Measurements from ENCODE around the gene CFAP20. TPM values are rescaled to one million over a fixed set of nuclear protein-coding genes. Genes with fewer than 3 reads are reported as not detected.
"Not testable (repeated sequence)": the region's sequence is repeated elsewhere in the genome, so short reads cannot be mapped to it uniquely, and the experiment has no call there.

The CFAP20 gene
- total RNA-seq, 1 experiment from 2014 or later, result 81.6 TPM

GRCh38 chr16:58082381-58082780 is 46.8 kb downstream of the CFAP20 start:
- no peak for DNase-seq (ENCODE audit: low spot score)
- BruUV-seq (replicated peaks), result no TSS peak
- Histone ChIP-seq H3K36me3 (ENCODE audit: insufficient read depth, low read length, poor library complexity, severe bottlenecking) (no peaks in the 10 kb centered on the region), H3K27me3 (replicated peaks; ENCODE audit: insufficient read depth, low read depth, low read length, poor library complexity) (no peaks in the 10 kb centered on the region), H3K4me1 (ENCODE audit: insufficient read depth, low read length, poor library complexity, severe bottlenecking) (no peaks in the 10 kb centered on the region), H3K27ac (ENCODE audit: low read depth, low read length, poor library complexity, severe bottlenecking) (no peak overlapping the region), H3K4me3 (ENCODE audit: low read depth, low read length, poor library complexity, severe bottlenecking) (no peak overlapping the region), H3K9me3 (ENCODE audit: low read depth, low read length, poor library complexity, severe bottlenecking) (no peaks in the 10 kb centered on the region)
- CTCF ChIA-PET, result no interaction called here
- POLR2A ChIA-PET (ENCODE audit: low non-redundant PET), result no interaction called here
- TF ChIP-seq, protein P1, sequence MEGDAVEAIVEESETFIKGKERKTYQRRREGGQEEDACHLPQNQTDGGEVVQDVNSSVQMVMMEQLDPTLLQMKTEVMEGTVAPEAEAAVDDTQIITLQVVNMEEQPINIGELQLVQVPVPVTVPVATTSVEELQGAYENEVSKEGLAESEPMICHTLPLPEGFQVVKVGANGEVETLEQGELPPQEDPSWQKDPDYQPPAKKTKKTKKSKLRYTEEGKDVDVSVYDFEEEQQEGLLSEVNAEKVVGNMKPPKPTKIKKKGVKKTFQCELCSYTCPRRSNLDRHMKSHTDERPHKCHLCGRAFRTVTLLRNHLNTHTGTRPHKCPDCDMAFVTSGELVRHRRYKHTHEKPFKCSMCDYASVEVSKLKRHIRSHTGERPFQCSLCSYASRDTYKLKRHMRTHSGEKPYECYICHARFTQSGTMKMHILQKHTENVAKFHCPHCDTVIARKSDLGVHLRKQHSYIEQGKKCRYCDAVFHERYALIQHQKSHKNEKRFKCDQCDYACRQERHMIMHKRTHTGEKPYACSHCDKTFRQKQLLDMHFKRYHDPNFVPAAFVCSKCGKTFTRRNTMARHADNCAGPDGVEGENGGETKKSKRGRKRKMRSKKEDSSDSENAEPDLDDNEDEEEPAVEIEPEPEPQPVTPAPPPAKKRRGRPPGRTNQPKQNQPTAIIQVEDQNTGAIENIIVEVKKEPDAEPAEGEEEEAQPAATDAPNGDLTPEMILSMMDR (conservative IDR thresholded peaks at IDR 0.05; ENCODE audit: low read depth, low read length), result no peak
- TF ChIP-seq EZH2 (IDR thresholded peaks at IDR 0.05; ENCODE audit: borderline replicate concordance, low read depth, low read length, poor library complexity, severe bottlenecking), result no peak
- intact Hi-C loops (cut with micrococcal nuclease; ENCODE audit: unreplicated experiment), result no loop called here

DNA sequence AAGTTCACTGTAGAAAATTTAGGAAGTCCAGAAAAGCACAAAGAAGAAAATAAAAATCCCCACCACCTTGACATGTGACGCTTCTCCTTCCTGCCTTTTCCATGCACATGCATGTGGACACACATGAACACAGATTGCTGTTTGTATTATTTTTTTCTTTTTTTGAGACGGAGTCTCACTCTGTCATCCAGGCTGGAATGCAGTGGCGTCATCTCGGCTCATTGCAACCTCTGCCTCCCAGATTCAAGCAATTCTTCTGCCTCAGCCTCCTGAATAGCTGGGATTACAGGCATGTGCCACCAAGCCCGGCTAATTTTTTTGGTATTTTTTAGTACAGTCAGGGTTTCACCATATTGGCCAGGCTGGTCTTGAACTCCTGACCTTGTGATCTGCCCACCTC is 48.5 kb downstream of the CFAP20 start:
- POLR2A ChIA-PET (ENCODE audit: low non-redundant PET); H3K4me3 ChIP-seq (ENCODE audit: low read depth, low read length, poor library complexity, severe bottlenecking); H3K27me3 ChIP-seq (replicated peaks; ENCODE audit: insufficient read depth, low read depth, low read length, poor library complexity); H3K4me1 ChIP-seq (ENCODE audit: insufficient read depth, low read length, poor library complexity, severe bottlenecking); H3K27ac ChIP-seq (ENCODE audit: low read depth, low read length, poor library complexity, severe bottlenecking); H3K9me3 ChIP-seq (ENCODE audit: low read depth, low read length, poor library complexity, severe bottlenecking); CTCF ChIA-PET; intact Hi-C loops (cut with micrococcal nuclease; ENCODE audit: unreplicated experiment); BruUV-seq (replicated peaks); H3K36me3 ChIP-seq (ENCODE audit: insufficient read depth, low read length, poor library complexity, severe bottlenecking); DNase-seq (ENCODE audit: low spot score): not testable (repeated sequence)

- CTCF ChIA-PET, result no interaction called here
- Histone ChIP-seq H3K4me3 (ENCODE audit: low read depth, low read length, poor library complexity, severe bottlenecking) (no peak overlapping the region), H3K36me3 (ENCODE audit: insufficient read depth, low read length, poor library complexity, severe bottlenecking) (no peaks in the 10 kb centered on the region), H3K27ac (ENCODE audit: low read depth, low read length, poor library complexity, severe bottlenecking) (no peak overlapping the region), H3K27me3 (replicated peaks; ENCODE audit: insufficient read depth, low read depth, low read length, poor library complexity) (no peaks in the 10 kb centered on the region), H3K9me3 (ENCODE audit: low read depth, low read length, poor library complexity, severe bottlenecking) (no peaks in the 10 kb centered on the region), H3K4me1 (ENCODE audit: insufficient read depth, low read length, poor library complexity, severe bottlenecking) (no peaks in the 10 kb centered on the region)
- no TSS peak for BruUV-seq (replicated peaks)
- DNase-seq (ENCODE audit: low spot score), result no peak
- POLR2A ChIA-PET (ENCODE audit: low non-redundant PET), result no interaction called here
- TF ChIP-seq, protein P1 (conservative IDR thresholded peaks at IDR 0.05; ENCODE audit: low read depth, low read length), result no peak
- no peak for TF ChIP-seq EZH2 (IDR thresholded peaks at IDR 0.05; ENCODE audit: borderline replicate concordance, low read depth, low read length, poor library complexity, severe bottlenecking)
- intact Hi-C loops (cut with micrococcal nuclease; ENCODE audit: unreplicated experiment), result no loop called here
Observed at GRCh38 chr16:58077796-58078195, 51.4 kb downstream of the CFAP20 start.

DNA sequence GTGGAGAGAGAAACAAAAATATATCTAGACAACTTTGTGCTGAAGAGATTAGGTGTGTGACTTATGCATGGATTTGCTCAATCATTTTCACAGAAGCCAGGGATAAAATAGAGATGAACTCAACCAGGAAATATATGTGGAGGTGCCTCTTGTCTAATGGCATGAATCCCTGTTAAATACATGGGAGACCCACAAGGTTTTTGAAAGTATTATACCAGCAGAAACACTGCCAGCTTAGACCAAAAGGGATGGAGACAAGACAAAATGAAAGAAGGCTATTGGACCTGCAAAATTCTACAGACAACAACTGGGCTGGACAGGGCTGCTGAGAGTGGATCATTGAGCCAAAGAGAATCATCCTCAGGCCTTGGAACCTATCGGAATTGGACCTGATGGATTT is 52.7 kb downstream of the CFAP20 start:
- intact Hi-C loops (cut with micrococcal nuclease; ENCODE audit: unreplicated experiment), result no loop called here
- no peak for DNase-seq (ENCODE audit: low spot score)
- Histone ChIP-seq H3K36me3 (ENCODE audit: insufficient read depth, low read length, poor library complexity, severe bottlenecking) (no peaks in the 10 kb centered on the region), H3K27ac (ENCODE audit: low read depth, low read length, poor library complexity, severe bottlenecking) (no peak overlapping the region), H3K4me1 (ENCODE audit: insufficient read depth, low read length, poor library complexity, severe bottlenecking) (no peaks in the 10 kb centered on the region), H3K4me3 (ENCODE audit: low read depth, low read length, poor library complexity, severe bottlenecking) (no peak overlapping the region), H3K9me3 (ENCODE audit: low read depth, low read length, poor library complexity, severe bottlenecking) (no peaks in the 10 kb centered on the region), H3K27me3 (replicated peaks; ENCODE audit: insufficient read depth, low read depth, low read length, poor library complexity) (no peaks in the 10 kb centered on the region)
- ChIA-PET CTCF (no interaction called here), POLR2A (ENCODE audit: low non-redundant PET) (no interaction called here)
- no peak for TF ChIP-seq EZH2 (IDR thresholded peaks at IDR 0.05; ENCODE audit: borderline replicate concordance, low read depth, low read length, poor library complexity, severe bottlenecking)
- TF ChIP-seq, protein P1 (conservative IDR thresholded peaks at IDR 0.05; ENCODE audit: low read depth, low read length), result no peak
- BruUV-seq (replicated peaks), result no TSS peak

All from A673 (cell line).